Measurements from ENCODE around the gene FAM107B. TPM values are rescaled to one million over a fixed set of nuclear protein-coding genes. Genes with fewer than 3 reads are reported as not detected.

Gene FAM107B
- total RNA-seq, 1 experiment from 2014 or later, result 24.5 TPM

- Histone ChIP-seq H3K9ac (ENCODE audit: extremely low read depth, insufficient read length, low read length) (no peak overlapping the region), H2BK15ac (ENCODE audit: low read depth, low read length) (no peak overlapping the region), H3K4ac (ENCODE audit: low read depth, low read length) (no peak overlapping the region), H3K4me2 (ENCODE audit: insufficient read depth, insufficient read length, low read length) (no peak overlapping the region), H4K91ac (ENCODE audit: insufficient read length, low read depth, low read length) (no peak overlapping the region), H2BK20ac (ENCODE audit: low read depth, low read length, poor library complexity, severe bottlenecking) (no peak overlapping the region), H3K27me3 (ENCODE audit: insufficient read depth, low read length) (no peaks in the 10 kb centered on the region), H3K18ac (ENCODE audit: insufficient read length, low read depth, low read length) (no peak overlapping the region), H3K79me2 (ENCODE audit: insufficient read depth, low read length) (peaks cover 3% of the 10 kb centered on the region; the same call in 1 of the 2 replicates), H3K23me2 (ENCODE audit: insufficient read length, low read depth, low read length, poor library complexity, severe bottlenecking) (no peaks in the 10 kb centered on the region), H2AK5ac (ENCODE audit: insufficient read length, low read length) (no peak overlapping the region), H2BK5ac (ENCODE audit: insufficient read length, low read length) (no peak overlapping the region), H3K9me3 (ENCODE audit: control insufficient read depth, low read depth, low read length) (no peaks in the 10 kb centered on the region), H4K20me1 (ENCODE audit: control insufficient read depth, insufficient read depth, insufficient read length) (no peaks in the 10 kb centered on the region), H3K27ac (ENCODE audit: insufficient read length, low read depth, low read length) (peak overlapping the region; percentile 12), H3K23ac (ENCODE audit: insufficient read length, low read depth, low read length) (no peak overlapping the region), H3K4me1 (ENCODE audit: insufficient read depth, low read length) (peaks cover 9% of the 10 kb centered on the region), H3K79me1 (ENCODE audit: insufficient read depth, low read depth, low read length, poor library complexity, severe bottlenecking) (no peaks in the 10 kb centered on the region), H3T11ph (ENCODE audit: low read length) (no peak overlapping the region), H2AFZ (ENCODE audit: low read length) (no peak overlapping the region), H4K8ac (replicated peaks; ENCODE audit: insufficient read length, low read depth, low read length) (no peak overlapping the region), H3K14ac (ENCODE audit: insufficient read depth, low read length) (no peak overlapping the region), H3K56ac (ENCODE audit: insufficient read length, low read depth, low read length) (no peak overlapping the region), H4K5ac (ENCODE audit: insufficient read length, low read depth, low read length) (no peak overlapping the region), H2BK120ac (ENCODE audit: low read depth, low read length, poor library complexity, severe bottlenecking) (no peak overlapping the region), H2BK12ac (ENCODE audit: insufficient read length, low read depth, low read length) (no peak overlapping the region)
- H3K36me3 Mint-ChIP-seq (ENCODE audit: insufficient read depth in 1 of 3, low read depth in 3 of 3), result peaks cover 0 to 3% (median 2%) of the 10 kb centered on the region in 3 experiments; a peak in 3 of 7 replicates
- peak overlapping the region in 1 of 2 experiments; percentile 18; a peak in 2 of 5 replicates for H3K4me3 Mint-ChIP-seq
- no peak for TF ChIP-seq CTCF (conservative IDR thresholded peaks at IDR 0.05)
- DNase-seq, result peak; percentile 56
- no CpG with 5 or more reads among the region's 15 CpGs for WGBS (ENCODE audit: extremely low coverage, insufficient read length, low lambda C conversion rate)
- peaks cover 43 to 59% of the 10 kb centered on the region in 2 experiments for H3K4me1 Mint-ChIP-seq
- H3K27ac Mint-ChIP-seq, result peak overlapping the region; percentile 90 to 92 (median 90)
- no peaks in the 10 kb centered on the region for H3K9me3 Mint-ChIP-seq
- no peaks in the 10 kb centered on the region for H3K27me3 Mint-ChIP-seq (ENCODE audit: low read depth)
Measured at GRCh38 chr10:14585287-14586193, 189.2 kb downstream of the FAM107B start.

Data from H9 (cell line).